B cell (primary cell): Measurements from ENCODE around the gene CAMK2B. TPM values are rescaled to one million over a fixed set of nuclear protein-coding genes. Genes with fewer than 3 reads are reported as not detected.

Source experiments
- ATAC-seq: fragments of 200-7000 bp; cut with Tn5 transposase; one replicate; pipeline ENCODE4 v1.10.0; 2021; ENCODE audit warnings: low read depth, mild to moderate bottlenecking, moderate number of reproducible peaks, moderate library complexity
- CTCF ChIA-PET: fragments of 350-600 bp; sonication (Branson Sonifier 250); formaldehyde crosslinking; loops from one replicate; lab custom pipeline; 2021; ENCODE audit warnings: antibody characterized with exemption, inconsistent platforms; lab: Charles Lee
- POLR2A ChIA-PET: fragments of 350-600 bp; sonication (Branson Sonifier 250); formaldehyde crosslinking; loops from one replicate; lab custom pipeline; 2021; ENCODE audit warnings: antibody characterized with exemption; lab: Charles Lee
- DNase-seq: peaks from one replicate; pipeline ENCODE4 v3.0.0; 2013
- H2AFZ ChIP-seq: 2 replicates; pipeline ENCODE4 v1.6.1; 2012; ENCODE audit warnings: mild to moderate bottlenecking, low read depth, low read length; ENCODE audit not compliant: insufficient read depth, poor library complexity, severe bottlenecking
- H3K27ac ChIP-seq, 2 donors: 1 replicate in 1 of 2; 2 replicates in 1 of 2; pipeline ENCODE4 v1.5.1; 2012 to 2013; ENCODE audit warnings: low read length in 2 of 2, mild to moderate bottlenecking in 2 of 2, moderate library complexity in 1 of 2
- H3K27me3 ChIP-seq, 4 experiments: fragments of 200-600 bp in 1 of 4; sonication (generic) in 1 of 4; replicated peaks in 1 of 4; 1 replicate in 2 of 4; 2 replicates in 2 of 4; pipeline versions ENCODE4 v1.6.1 to v1.7.0; 2013 to 2016; ENCODE audit warnings: low read length in 3 of 4, mild to moderate bottlenecking in 2 of 4, mixed read lengths in 1 of 4, moderate library complexity in 1 of 4; ENCODE audit not compliant: insufficient read depth in 4 of 4, control insufficient read depth in 3 of 4; ENCODE audit errors: control extremely low read depth in 1 of 4
- H3K36me3 ChIP-seq, 2 experiments: replicated peaks in 1 of 2; 1 replicate in 1 of 2; 2 replicates in 1 of 2; pipeline versions ENCODE4 v1.6.1 to v1.7.1; 2013; ENCODE audit warnings: low read length in 1 of 2; ENCODE audit not compliant: insufficient read depth in 2 of 2, control insufficient read depth in 1 of 2; ENCODE audit errors: control extremely low read depth in 1 of 2, extremely low read depth in 1 of 2
- H3K4me1 ChIP-seq, 2 donors: fragments of 200-600 bp in 1 of 2; sonication (generic) in 1 of 2; 1 replicate in 1 of 2; 2 replicates in 1 of 2; pipeline versions ENCODE4 v1.5.1 to v1.6.1; 2013 to 2017; ENCODE audit warnings: low read length in 2 of 2; ENCODE audit not compliant: control insufficient read depth in 2 of 2, insufficient read depth in 2 of 2
- H3K4me2 ChIP-seq: replicated peaks from 2 replicates; pipeline ENCODE3; 2012; ENCODE audit warnings: mild to moderate bottlenecking, low read depth, low read length; ENCODE audit not compliant: poor library complexity, severe bottlenecking
- H3K4me3 ChIP-seq, 5 experiments: fragments of 200-600 bp in 1 of 5; sonication (generic) in 1 of 5; 1 replicate in 3 of 5; 2 replicates in 2 of 5; pipeline versions ENCODE4 v1.5.1 to v1.7.0; 2011 to 2016; ENCODE audit warnings: low read length in 4 of 5, mild to moderate bottlenecking in 4 of 5, low read depth in 2 of 5, control low read depth in 1 of 5, moderate library complexity in 1 of 5; ENCODE audit not compliant: insufficient read depth in 1 of 5; ENCODE audit errors: control extremely low read depth in 1 of 5, extremely low read depth in 1 of 5
- H3K79me2 ChIP-seq: fragments of 200-600 bp; sonication (generic); one replicate; pipeline ENCODE4 v1.6.0; 2016; ENCODE audit warnings: low read length; ENCODE audit not compliant: control insufficient read depth, insufficient read depth
- H3K9ac ChIP-seq: fragments of 200-600 bp; sonication (generic); 2 replicates; pipeline ENCODE4 v1.6.1; 2017; ENCODE audit warnings: mild to moderate bottlenecking, low read length, moderate library complexity
- H3K9me3 ChIP-seq, 3 donors: one replicate each; pipeline versions ENCODE4 v1.6.1 to v1.7.1; 2013; ENCODE audit warnings: low read length in 2 of 3; ENCODE audit not compliant: control insufficient read depth in 2 of 3, insufficient read depth in 1 of 3; ENCODE audit errors: control extremely low read depth in 1 of 3
- H4K20me1 ChIP-seq: 2 replicates; pipeline ENCODE4 v1.6.0; 2012; ENCODE audit warnings: mild to moderate bottlenecking, low read length; ENCODE audit not compliant: insufficient read depth, control insufficient read depth, poor library complexity, severe bottlenecking
- H3K27ac Mint-ChIP-seq: one replicate; pipeline ENCODE4 v1.8.0; 2021; ENCODE audit warnings: mixed read lengths
- H3K27me3 Mint-ChIP-seq: one replicate; pipeline ENCODE4 v1.8.0; 2021; ENCODE audit warnings: mixed read lengths
- H3K4me1 Mint-ChIP-seq: one replicate; pipeline ENCODE4 v1.8.0; 2021; ENCODE audit warnings: mixed read lengths
- H3K4me3 Mint-ChIP-seq: one replicate; pipeline ENCODE4 v1.8.0; 2021; ENCODE audit warnings: mixed read lengths
- H3K9me3 Mint-ChIP-seq: one replicate; pipeline ENCODE4 v1.8.0; 2022; ENCODE audit warnings: mixed read lengths; ENCODE audit not compliant: insufficient read depth
- CTCF ChIP-seq: fragments of 200-600 bp; IDR thresholded peaks from one replicate; pipeline ENCODE4 v1.8.0; 2022; ENCODE audit warnings: antibody characterized with exemption, mild to moderate bottlenecking
- EZH2 ChIP-seq: IDR thresholded peaks from 2 replicates; pipeline ENCODE4 v1.6.1; 2012; ENCODE audit warnings: borderline replicate concordance, low read depth, mild to moderate bottlenecking, moderate library complexity, low read length; ENCODE audit not compliant: insufficient read depth, poor library complexity, severe bottlenecking
- WGBS: methylation state at CpG from one replicate; pipeline ENCODE4 v1.1.5; 2013; ENCODE audit warnings: missing lambda C conversion rate; ENCODE audit not compliant: insufficient coverage; 5-methylcytosine and 5-hydroxymethylcytosine counted together
- intact Hi-C: fragments of 100-400 bp; cut with micrococcal nuclease; formaldehyde crosslinking; loops from one replicate; pipeline ENCODE4 v1.10.0; 2022
- polyA plus RNA-seq: library from polyadenylated mRNA; depleted of rRNA; stranded (reverse); fragments of >200 nt; gene quantifications from 2 replicates; pipeline ENCODE4 v1.2.3, GENCODE V29; 2012
- total RNA-seq, 2 donors: library from RNA; stranded (reverse); fragments of 120-200 nt in 1 of 2; gene quantifications; 1 replicate in 1 of 2; 2 replicates in 1 of 2; pipeline versions ENCODE4 v1.2.3 to v1.2.4, GENCODE V29; 2013 to 2022

Gene CAMK2B
- total and polyA plus RNA-seq, 2 donors (not counting 1 experiment from before 2014, with no cell fraction given), result 0.42 TPM; not detected in 1

- H3K27ac ChIP-seq, result no peak overlapping the region
- TF ChIP-seq CTCF (no peak), EZH2 (no peak)
- ATAC-seq (no peak), DNase-seq (no peak)
- H4K20me1 ChIP-seq, result peaks cover 14% of the 10 kb centered on the region
- peaks cover 44% of the 10 kb centered on the region for H3K79me2 ChIP-seq
- no peaks in the 10 kb centered on the region for H3K9me3 ChIP-seq
- H3K4me3 ChIP-seq, result peak overlapping the region; percentile 41 to 81 (median 70)
- Mint-ChIP-seq H3K27ac (no peak overlapping the region), H3K4me1 (peaks cover 23% of the 10 kb centered on the region), H3K9me3 (no peaks in the 10 kb centered on the region), H3K4me3 (peak overlapping the region; percentile 88), H3K27me3 (peaks cover 7% of the 10 kb centered on the region)
- H3K4me2 ChIP-seq, result peak overlapping the region; percentile 79
- 65% methylated on average over 8 of the region's 8 CpGs for WGBS
- H3K9ac ChIP-seq, result peak overlapping the region; percentile 82
- CTCF ChIA-PET, result interaction anchor here (1.1 to 1.6 kb wide), 3 partner anchors 104 to 183 kb away, joined by 3 to 11 read pairs (median 4); partner anchors contain the start of gene PGAM2
- intact Hi-C loops, result loop anchor here (2.0 kb wide), 1 partner anchor 127 kb away; no protein-coding TSS in a partner anchor
- POLR2A ChIA-PET, result interaction anchor here (0.6 to 1.9 kb wide), 2 partner anchors 97 to 182 kb away, joined by 5 to 6 read pairs; no protein-coding TSS in a partner anchor
- no peak overlapping the region for H2AFZ ChIP-seq
- peaks cover 7 to 11% of the 10 kb centered on the region in 2 donors for H3K4me1 ChIP-seq
- peaks cover 3 to 26% of the 10 kb centered on the region in 2 experiments for H3K36me3 ChIP-seq
- H3K27me3 ChIP-seq, result no peaks in the 10 kb centered on the region
These were observed 123.6 kb downstream of the CAMK2B start for GRCh38 chr7:44201813-44202212.
